GM06990 (cell line): ENCODE results near the gene M6PR.
"Not testable (repeated sequence)": the region's sequence is repeated elsewhere in the genome, so short reads cannot be mapped to it uniquely, and the experiment has no call there.

Source experiments
- DNase-seq: peaks from one replicate; pipeline ENCODE4 v3.0.0-alpha.2; 2011; ENCODE audit not compliant: insufficient read length; ENCODE audit errors: extremely low read depth
- H3K27me3 ChIP-seq: replicated peaks from 2 replicates; pipeline ENCODE4 v1.6.0; 2011; ENCODE audit warnings: low read length; ENCODE audit not compliant: control insufficient read depth, insufficient read depth
- H3K36me3 ChIP-seq: 2 replicates; pipeline ENCODE4 v1.5.1; 2011; ENCODE audit warnings: low read length; ENCODE audit not compliant: control insufficient read depth, insufficient read depth
- H3K4me3 ChIP-seq: replicated peaks from 2 replicates; pipeline ENCODE4 v1.5.1; 2011; ENCODE audit warnings: low read depth, mild to moderate bottlenecking, control low read depth, low read length
- CTCF ChIP-seq: IDR thresholded peaks from 2 replicates; pipeline ENCODE4 v1.5.1; 2011; ENCODE audit warnings: low read length, control low read depth, mild to moderate bottlenecking, inconsistent platforms; ENCODE audit not compliant: insufficient read depth, poor library complexity, severe bottlenecking

Gene M6PR

GRCh38 chr12:8948701-8949341 is 624 bp downstream of the M6PR start:
- Histone ChIP-seq H3K27me3 (no peaks in the 10 kb centered on the region), H3K4me3 (peak overlapping the region; percentile 93), H3K36me3 (peaks cover 6% of the 10 kb centered on the region)
- TF ChIP-seq CTCF, result no peak
- no peak for DNase-seq

GRCh38 chr12:8947737-8948136 is 1.7 kb downstream of the M6PR start:
- H3K4me3 ChIP-seq, result peak overlapping the region; percentile 93
- TF ChIP-seq CTCF, result no peak
- no peak for DNase-seq
- peaks cover 10% of the 10 kb centered on the region for H3K36me3 ChIP-seq
- H3K27me3 ChIP-seq, result no peaks in the 10 kb centered on the region

GRCh38 chr12:8946733-8947132 is 2.7 kb downstream of the M6PR start:
- Histone ChIP-seq H3K27me3 (no peaks in the 10 kb centered on the region), H3K4me3 (peak overlapping the region; percentile 3; the same call in 1 of the 2 replicates), H3K36me3 (peaks cover 13% of the 10 kb centered on the region)
- no peak for DNase-seq
- TF ChIP-seq CTCF, result no peak

- DNase-seq, result no peak
- H3K4me3 ChIP-seq, result no peak overlapping the region
- H3K27me3 ChIP-seq, result no peaks in the 10 kb centered on the region
- no peak for TF ChIP-seq CTCF
- peaks cover 13% of the 10 kb centered on the region for H3K36me3 ChIP-seq
These were observed 5.8 kb downstream of the M6PR start for GRCh38 chr12:8943565-8944186.

- DNase-seq, result no peak
- TF ChIP-seq CTCF, result no peak
These were observed 7.6 kb downstream of the M6PR start for GRCh38 chr12:8941691-8942478.

GRCh38 chr12:8937842-8938442 is 11.5 kb downstream of the M6PR start:
- DNase-seq, H3K27me3 ChIP-seq, H3K36me3 ChIP-seq, H3K4me3 ChIP-seq: not testable (repeated sequence)

More at GRCh38 chr12:8941691-8942478, 7.6 kb downstream of the M6PR start:
- H3K4me3 ChIP-seq, result no peak overlapping the region
- H3K36me3 ChIP-seq, result peaks cover 13% of the 10 kb centered on the region
- no peaks in the 10 kb centered on the region for H3K27me3 ChIP-seq
